ENCODE results near the gene AFAP1.

AFAP1 gene

GRCh38 chr4:7890635-7891393 lies 48.8 kb downstream of the AFAP1 start:
- DNase-seq, result peak; percentile 21

GRCh38 chr4:7887436-7887835 lies 52.2 kb downstream of the AFAP1 start:
- no peak for DNase-seq

- DNase-seq, result no peak
Observed at GRCh38 chr4:7886007-7886973, 53.4 kb downstream of the AFAP1 start.

- DNase-seq, result no peak
Observed at GRCh38 chr4:7885216-7886006, 54.2 kb downstream of the AFAP1 start.

- DNase-seq, result no peak
Observed at GRCh38 chr4:7880683-7881082, 59.0 kb downstream of the AFAP1 start.

- DNase-seq, result no peak
Observed at GRCh38 chr4:7879127-7879526, 60.5 kb downstream of the AFAP1 start.

- DNase-seq, result no peak
Observed at GRCh38 chr4:7878323-7878722, 61.3 kb downstream of the AFAP1 start.

- no peak for DNase-seq
Observed at GRCh38 chr4:7877176-7877575, 62.5 kb downstream of the AFAP1 start.

GRCh38 chr4:7876201-7876875 lies 63.3 kb downstream of the AFAP1 start:
- no peak for DNase-seq

GRCh38 chr4:7874838-7875237 lies 64.8 kb downstream of the AFAP1 start:
- DNase-seq, result no peak

GRCh38 chr4:7873881-7874280 lies 65.8 kb downstream of the AFAP1 start:
- no peak for DNase-seq

- peak; percentile 94 for DNase-seq
Observed at GRCh38 chr4:7872264-7872771, 67.3 kb downstream of the AFAP1 start.

GRCh38 chr4:7871356-7871755 lies 68.3 kb downstream of the AFAP1 start:
- DNase-seq, result no peak

- DNase-seq, result no peak
Observed at GRCh38 chr4:7868892-7869471, 70.7 kb downstream of the AFAP1 start.

- no peak for DNase-seq
Observed at GRCh38 chr4:7868436-7868775, 71.3 kb downstream of the AFAP1 start.

GRCh38 chr4:7867701-7868435 lies 71.8 kb downstream of the AFAP1 start:
- DNase-seq, result peak; percentile 22

GRCh38 chr4:7867191-7867590 lies 72.5 kb downstream of the AFAP1 start:
- no peak for DNase-seq

GRCh38 chr4:7865533-7865932 lies 74.1 kb downstream of the AFAP1 start:
- no peak for DNase-seq

- no peak for DNase-seq
Observed at GRCh38 chr4:7864685-7865084, 75.0 kb downstream of the AFAP1 start.

GRCh38 chr4:7863911-7864681 lies 75.6 kb downstream of the AFAP1 start:
- DNase-seq, result no peak
